ENCODE results near the gene ATP6V1G1. TPM values are rescaled to one million over a fixed set of nuclear protein-coding genes. Genes with fewer than 3 reads are reported as not detected.

ATP6V1G1 gene
- total RNA-seq, 4 donors from 2014 or later, result 105 to 191 (median 176) TPM

- H3K4me1 ChIP-seq, result peaks cover 7 to 11% of the 10 kb centered on the region in 2 donors
- H3K27me3 ChIP-seq, result no peaks in the 10 kb centered on the region
- DNase-seq (no peak), ATAC-seq (no peak)
- no peak overlapping the region for H3K27ac ChIP-seq
- intact Hi-C loops (cut with DNase I; ENCODE audit: low total_unique reads) (no loop called here), in situ Hi-C loops (cut with MboI; ENCODE audit: low sequenced_read_pairs in 4 of 4) (no loop called here)
- no peak for TF ChIP-seq CTCF (IDR thresholded peaks at IDR 0.05 in 4 of 5, conservative IDR thresholded peaks at IDR 0.05 in 1 of 5)
- no peak for TF ChIP-seq POLR2A (IDR thresholded peaks at IDR 0.05)
- peaks cover 4 to 26% of the 10 kb centered on the region in 2 donors for H3K36me3 ChIP-seq
- no peaks in the 10 kb centered on the region for H3K9me3 ChIP-seq
- H3K4me3 ChIP-seq, result no peak overlapping the region
Measured at GRCh38 chr9:114602620-114603019, 15.1 kb downstream of the ATP6V1G1 start.

- H3K27ac ChIP-seq, result no peak overlapping the region
- H3K27me3 ChIP-seq, result no peaks in the 10 kb centered on the region
- no peak for DNase-seq
- no peaks in the 10 kb centered on the region for H3K9me3 ChIP-seq
- H3K36me3 ChIP-seq, result peaks cover 3 to 20% of the 10 kb centered on the region in 2 donors
- ATAC-seq, result no peak
- intact Hi-C loops (cut with DNase I; ENCODE audit: low total_unique reads) (no loop called here), in situ Hi-C loops (cut with MboI; ENCODE audit: low sequenced_read_pairs in 4 of 4) (no loop called here)
- TF ChIP-seq POLR2A (IDR thresholded peaks at IDR 0.05) (no peak), CTCF (IDR thresholded peaks at IDR 0.05 in 4 of 5, conservative IDR thresholded peaks at IDR 0.05 in 1 of 5) (no peak)
- peaks cover 4 to 5% of the 10 kb centered on the region in 2 donors for H3K4me1 ChIP-seq
- no peak overlapping the region for H3K4me3 ChIP-seq
Measured at GRCh38 chr9:114603248-114603647, 15.7 kb downstream of the ATP6V1G1 start.

GRCh38 chr9:114604989-114605388 is 17.4 kb downstream of the ATP6V1G1 start:
- in situ Hi-C loops (cut with MboI; ENCODE audit: low sequenced_read_pairs in 4 of 4), result no loop called here
- TF ChIP-seq CTCF (IDR thresholded peaks at IDR 0.05 in 4 of 5, conservative IDR thresholded peaks at IDR 0.05 in 1 of 5), result no peak
- TF ChIP-seq POLR2A (IDR thresholded peaks at IDR 0.05), result no peak

GRCh38 chr9:114606068-114606467 is 18.5 kb downstream of the ATP6V1G1 start:
- H3K4me1 ChIP-seq, result no peaks in the 10 kb centered on the region
- H3K27me3 ChIP-seq, result no peaks in the 10 kb centered on the region
- TF ChIP-seq CTCF (IDR thresholded peaks at IDR 0.05 in 4 of 5, conservative IDR thresholded peaks at IDR 0.05 in 1 of 5), result no peak
- TF ChIP-seq POLR2A (IDR thresholded peaks at IDR 0.05), result no peak
- intact Hi-C loops (cut with DNase I; ENCODE audit: low total_unique reads), result no loop called here
- H3K27ac ChIP-seq, result no peak overlapping the region
- no peak overlapping the region for H3K4me3 ChIP-seq
- no peaks in the 10 kb centered on the region for H3K9me3 ChIP-seq
- H3K36me3 ChIP-seq, result no peaks in the 10 kb centered on the region
- ATAC-seq (peak in 1 of 2 donors; percentile 7), DNase-seq (no peak)
- in situ Hi-C loops (cut with MboI; ENCODE audit: low sequenced_read_pairs in 4 of 4), result no loop called here

More at GRCh38 chr9:114604989-114605388, 17.4 kb downstream of the ATP6V1G1 start:
- no peaks in the 10 kb centered on the region for H3K4me1 ChIP-seq
- no peak overlapping the region for H3K27ac ChIP-seq
- H3K36me3 ChIP-seq, result peaks cover 0 to 5% of the 10 kb centered on the region in 2 donors
- no peak overlapping the region for H3K4me3 ChIP-seq
- no peaks in the 10 kb centered on the region for H3K9me3 ChIP-seq
- ATAC-seq (no peak), DNase-seq (no peak)
- intact Hi-C loops (cut with DNase I; ENCODE audit: low total_unique reads), result no loop called here
- H3K27me3 ChIP-seq, result no peaks in the 10 kb centered on the region

- TF ChIP-seq POLR2A (IDR thresholded peaks at IDR 0.05) (no peak), CTCF (IDR thresholded peaks at IDR 0.05 in 4 of 5, conservative IDR thresholded peaks at IDR 0.05 in 1 of 5) (no peak)
- no peaks in the 10 kb centered on the region for H3K27me3 ChIP-seq
- ATAC-seq (no peak), DNase-seq (no peak)
- H3K4me3 ChIP-seq, result no peak overlapping the region
- intact Hi-C loops (cut with DNase I; ENCODE audit: low total_unique reads) (no loop called here), in situ Hi-C loops (cut with MboI; ENCODE audit: low sequenced_read_pairs in 4 of 4) (no loop called here)
- H3K9me3 ChIP-seq, result no peaks in the 10 kb centered on the region
- H3K4me1 ChIP-seq, result no peaks in the 10 kb centered on the region
- H3K27ac ChIP-seq, result no peak overlapping the region
- H3K36me3 ChIP-seq, result no peaks in the 10 kb centered on the region
Measured at GRCh38 chr9:114606597-114607207, 19.1 kb downstream of the ATP6V1G1 start.
